Panc1 (cell line): Measurements from ENCODE around the gene ZNF418. TPM values are rescaled to one million over a fixed set of nuclear protein-coding genes. Genes with fewer than 3 reads are reported as not detected.

Experiments used
- ATAC-seq: fragments of 200-7000 bp; cut with Tn5 transposase; 2 replicates; pipeline ENCODE4 v1.9.1; 2020; ENCODE audit warnings: mild to moderate bottlenecking, moderate library complexity
- BruUV-seq: library from RNA; stranded (reverse); fragments of 400-500 nt; replicated peaks from 2 replicates; lab custom pipeline; 2021; lab: Mats Ljungman, UMichigan
- CTCF ChIA-PET: fragments of 300-600 bp; sonication (Branson Sonifier 250); formaldehyde crosslinking; loops from one replicate; lab custom pipeline; 2022; ENCODE audit warnings: antibody characterized with exemption; lab: Charles Lee
- POLR2A ChIA-PET: fragments of 300-600 bp; sonication (Branson Sonifier 250); formaldehyde crosslinking; loops from one replicate; lab custom pipeline; 2022; ENCODE audit warnings: antibody characterized with exemption; lab: Charles Lee
- DNase-seq: peaks from one replicate; pipeline ENCODE4 v3.0.0-alpha.2; 2010; ENCODE audit warnings: low read depth, low spot score
- H3K27ac ChIP-seq: 2 replicates; pipeline ENCODE4 v1.5.1; 2011; ENCODE audit warnings: mild to moderate bottlenecking, low read length, inconsistent platforms
- H3K27me3 ChIP-seq: fragments of 200-500 bp; sonication (Bioruptor generic); 2 replicates; pipeline ENCODE4 v1.6.0; 2014; ENCODE audit warnings: low read length, inconsistent platforms; ENCODE audit not compliant: control insufficient read depth, insufficient read depth
- H3K36me3 ChIP-seq: fragments of 200-500 bp; sonication (Bioruptor generic); 2 replicates; pipeline ENCODE4 v1.5.1; 2014; ENCODE audit warnings: inconsistent platforms, mild to moderate bottlenecking, low read length, moderate library complexity; ENCODE audit not compliant: control insufficient read depth, insufficient read depth
- H3K4me1 ChIP-seq: 2 replicates; pipeline ENCODE4 v1.5.1; 2011; ENCODE audit warnings: inconsistent platforms, mild to moderate bottlenecking, low read length, moderate library complexity; ENCODE audit not compliant: control insufficient read depth, insufficient read depth
- H3K4me3 ChIP-seq, 2 experiments: 2 replicates each; pipeline ENCODE4 v1.5.1; 2011 to 2012; ENCODE audit warnings: low read depth in 2 of 2, low read length in 2 of 2, mild to moderate bottlenecking in 2 of 2, inconsistent platforms in 1 of 2, moderate library complexity in 1 of 2
- H3K9me3 ChIP-seq: fragments of 200-500 bp; sonication (Bioruptor generic); 2 replicates; pipeline ENCODE4 v1.5.1; 2014; ENCODE audit warnings: low read depth, mild to moderate bottlenecking, inconsistent platforms, low read length, moderate library complexity; ENCODE audit not compliant: control insufficient read depth, insufficient read depth
- CTCF ChIP-seq: fragments of 450-650 bp; IDR thresholded peaks from 2 replicates; pipeline ENCODE4 v1.5.1; 2017; ENCODE audit warnings: mild to moderate bottlenecking
- POLR2AphosphoS5 ChIP-seq: IDR thresholded peaks from 2 replicates; pipeline ENCODE4 v1.6.1; 2012; ENCODE audit warnings: mild to moderate bottlenecking, low read depth, low read length, moderate library complexity
- REST ChIP-seq, 2 experiments: IDR thresholded peaks; 2 replicates each; pipeline ENCODE4 v1.6.1; 2011 to 2012; ENCODE audit warnings: low read depth in 2 of 2, control low read depth in 1 of 2, low read length in 1 of 2, mild to moderate bottlenecking in 1 of 2, moderate library complexity in 1 of 2; ENCODE audit not compliant: insufficient read depth in 1 of 2
- SIN3A ChIP-seq: IDR thresholded peaks from 2 replicates; pipeline ENCODE4 v1.6.1; 2012; ENCODE audit warnings: low read depth, mild to moderate bottlenecking, low read length, moderate library complexity, borderline replicate concordance; ENCODE audit not compliant: insufficient read depth
- TCF7L2 ChIP-seq: IDR thresholded peaks from 2 replicates; pipeline ENCODE4 v1.6.1; 2011; ENCODE audit warnings: mild to moderate bottlenecking, low read depth, low read length, inconsistent platforms
- in situ Hi-C: cut with HindIII; loops from 2 replicates; pipeline ENCODE4 v1.10.0; 2016; ENCODE audit warnings: low sequenced_read_pairs, low pct_unique_long_range_greater_than_20kb
- intact Hi-C: fragments of 100-400 bp; cut with micrococcal nuclease; formaldehyde crosslinking; loops from one replicate; pipeline ENCODE4 v1.10.0; 2022; ENCODE audit not compliant: unreplicated experiment
- total RNA-seq: library from RNA; stranded (reverse); gene quantifications from one replicate; pipeline ENCODE4 v1.2.1, GENCODE V29; 2021; ENCODE audit not compliant: unreplicated experiment

Gene ZNF418
- total RNA-seq, 1 experiment from 2014 or later = 5.1 TPM

- Histone ChIP-seq H3K27me3 (no peaks in the 10 kb centered on the region), H3K4me3 (peak within 1 kb of the TSS; percentile 88 to 90), H3K4me1 (no peaks in the 10 kb centered on the region), H3K36me3 (no peaks in the 10 kb centered on the region), H3K27ac (peak within 1 kb of the TSS; percentile 78), H3K9me3 (peaks cover 45% of the 10 kb centered on the region)
- peak; percentile 99 for ATAC-seq
- intact Hi-C loops (no loop called here), in situ Hi-C loops (no loop called here)
- peak; percentile 84 for DNase-seq
- TF ChIP-seq REST (IDR thresholded peaks at IDR 0.05; ENCODE audit: insufficient read depth in 1 of 2, low read depth in 2 of 2, low read length in 1 of 2) (no peak), SIN3A (peak; percentile 66; the same call in 1 of the 2 replicates), TCF7L2 (no peak; the same call in 1 of the 2 replicates), POLR2AphosphoS5 (peak; percentile 76), CTCF (peak; percentile 88)
- BruUV-seq = no TSS peak
- ChIA-PET POLR2A (no interaction called here), CTCF (interaction anchor here (0.6 kb wide), 1 partner anchor 32 kb away, joined by 3 read pairs; no protein-coding TSS in a partner anchor)
These were observed 12.4 kb upstream of the ZNF418 start, which contains the start of gene ZNF256 for GRCh38 chr19:57947419-57948134. TSS of gene ZNF256 (minus strand) at chr19:57947706. CDS start at chr19:57947474, 232 bp downstream.

GRCh38 chr19:57947088-57947418 is 11.9 kb upstream of the ZNF418 start:
- H3K9me3 ChIP-seq = peaks cover 51% of the 10 kb centered on the region
- no peaks in the 10 kb centered on the region for H3K27me3 ChIP-seq
- peak; percentile 22 for ATAC-seq
- ChIA-PET CTCF (no interaction called here), POLR2A (no interaction called here)
- no peaks in the 10 kb centered on the region for H3K36me3 ChIP-seq
- H3K4me3 ChIP-seq = peak overlapping the region; percentile 88 to 90
- no peak for TF ChIP-seq REST (IDR thresholded peaks at IDR 0.05; ENCODE audit: insufficient read depth in 1 of 2, low read depth in 2 of 2, low read length in 1 of 2)
- TF ChIP-seq SIN3A = no peak
- no peak for TF ChIP-seq TCF7L2
- no peak for TF ChIP-seq CTCF
- TF ChIP-seq POLR2AphosphoS5 = no peak
- intact Hi-C loops (no loop called here), in situ Hi-C loops (no loop called here)
- peak overlapping the region; percentile 78 for H3K27ac ChIP-seq
- H3K4me1 ChIP-seq = no peaks in the 10 kb centered on the region
- no peak for DNase-seq
- no TSS peak for BruUV-seq
